ENCODE measurements around the gene NUP188. TPM values are rescaled to one million over a fixed set of nuclear protein-coding genes. Genes with fewer than 3 reads are reported as not detected.

The NUP188 gene
- total and polyA plus RNA-seq, 10 of the 15 experiments (the other 5 are each of a cell fraction or from before 2014, with no cell fraction given) = 1.4 to 73.7 (median 48.9) TPM

GRCh38 chr9:129027224-129027684 is 79.8 kb downstream of the NUP188 start:
- RAD21 ChIA-PET (ENCODE audit: unreplicated experiment) = no interaction called here
- Histone ChIP-seq H3K9ac (ENCODE audit: control insufficient read depth, insufficient read depth, low read length) (peak overlapping the region; percentile 78; the same call in 1 of the 2 replicates), H3K27ac (ENCODE audit: control insufficient read depth, insufficient read depth) (peak overlapping the region; percentile 74), H4K20me1 (ENCODE audit: control insufficient read depth, insufficient read depth) (no peaks in the 10 kb centered on the region), H3K9me3 (replicated peaks; ENCODE audit: control insufficient read depth, insufficient read depth, low read length) (no peaks in the 10 kb centered on the region), H3K4me1 (ENCODE audit: control insufficient read depth, insufficient read depth, low read length) (peaks cover 8% of the 10 kb centered on the region), H2AFZ (ENCODE audit: control insufficient read depth, low read depth, low read length) (peak overlapping the region; percentile 45), H3K79me2 (ENCODE audit: control insufficient read depth, insufficient read depth, low read length) (peaks cover 13% of the 10 kb centered on the region), H3K4me2 (ENCODE audit: control insufficient read depth, insufficient read depth) (peak overlapping the region; percentile 100), H3K27me3 (replicated peaks in 1 of 2; ENCODE audit: control insufficient read depth in 2 of 2, insufficient read depth in 2 of 2, low read length in 1 of 2) (no peaks in the 10 kb centered on the region), H3K36me3 (ENCODE audit: control insufficient read depth in 2 of 2, insufficient read depth in 2 of 2, low read length in 1 of 2) (no peaks in the 10 kb centered on the region), H3K4me3 (peak overlapping the region; percentile 78)
- intact Hi-C loops (cut with micrococcal nuclease; ENCODE audit: unreplicated experiment) = no loop called here
- POLR2A ChIA-PET = interaction anchor here (1.4 kb wide), 1 partner anchor 9 kb away, joined by 8 read pairs; the partner anchor contains the start of gene MIGA2
- TF ChIP-seq NR2F1 (conservative IDR thresholded peaks at IDR 0.05) (peak; percentile 55; the same call in 1 of the 2 replicates), GATAD2B (conservative IDR thresholded peaks at IDR 0.05; ENCODE audit: low read depth) (no peak)
- CTCF ChIA-PET = no interaction called here
- no peak for FAIRE-seq
- no peak for DNase-seq (ENCODE audit: low read depth, low spot score)
- SMC1A ChIA-PET (ENCODE audit: uncharacterized antibody, unreplicated experiment) = no interaction called here
- BruUV-seq (replicated peaks) = no TSS peak
- WGBS (ENCODE audit: insufficient coverage, insufficient replicate concordance, low lambda C conversion rate, missing lambda C conversion rate) = 27% methylated on average over 9 of the region's 9 CpGs
- ATAC-seq = peak; percentile 4
- in situ Hi-C loops (cut with MboI) = no loop called here

GRCh38 chr9:129027685-129028191 is 80.2 kb downstream of the NUP188 start:
- Histone ChIP-seq H3K4me1 (ENCODE audit: control insufficient read depth, insufficient read depth, low read length) (peaks cover 8% of the 10 kb centered on the region), H2AFZ (ENCODE audit: control insufficient read depth, low read depth, low read length) (peak overlapping the region; percentile 45), H3K27me3 (replicated peaks in 1 of 2; ENCODE audit: control insufficient read depth in 2 of 2, insufficient read depth in 2 of 2, low read length in 1 of 2) (no peaks in the 10 kb centered on the region), H3K36me3 (ENCODE audit: control insufficient read depth in 2 of 2, insufficient read depth in 2 of 2, low read length in 1 of 2) (no peaks in the 10 kb centered on the region), H3K4me3 (peak overlapping the region; percentile 78), H3K27ac (ENCODE audit: control insufficient read depth, insufficient read depth) (peak overlapping the region; percentile 74), H3K9ac (ENCODE audit: control insufficient read depth, insufficient read depth, low read length) (peak overlapping the region; percentile 78; the same call in 1 of the 2 replicates), H4K20me1 (ENCODE audit: control insufficient read depth, insufficient read depth) (no peaks in the 10 kb centered on the region), H3K79me2 (ENCODE audit: control insufficient read depth, insufficient read depth, low read length) (peaks cover 13% of the 10 kb centered on the region), H3K4me2 (ENCODE audit: control insufficient read depth, insufficient read depth) (peak overlapping the region; percentile 100), H3K9me3 (replicated peaks; ENCODE audit: control insufficient read depth, insufficient read depth, low read length) (no peaks in the 10 kb centered on the region)
- ATAC-seq (peak; percentile 61), FAIRE-seq (no peak), DNase-seq (ENCODE audit: low read depth, low spot score) (no peak)
- ChIA-PET RAD21 (ENCODE audit: unreplicated experiment) (interaction anchor here (0.6 to 1.0 kb wide), 8 partner anchors 8 to 712 kb away, joined by 3 to 6 read pairs (median 4); partner anchors contain the start of gene SPOUT1), CTCF (interaction anchor here (0.6 to 1.5 kb wide), 5 partner anchors 7 to 1034 kb away, joined by 3 to 5 read pairs (median 3); partner anchors contain the start of gene DOLPP1), POLR2A (interaction anchor here (0.6 to 1.7 kb wide), 4 partner anchors 9 to 690 kb away, joined by 3 to 8 read pairs (median 6); partner anchors contain the start of genes DOLPP1, MIGA2 and URM1), SMC1A (ENCODE audit: uncharacterized antibody, unreplicated experiment) (interaction anchor here (1.0 kb wide), 1 partner anchor 112 kb away, joined by 3 read pairs; no protein-coding TSS in a partner anchor)
- no TSS peak for BruUV-seq (replicated peaks)
- in situ Hi-C loops (cut with MboI) = no loop called here
- intact Hi-C loops (cut with micrococcal nuclease; ENCODE audit: unreplicated experiment) = no loop called here
- whole genome bisulfite sequencing (ENCODE audit: insufficient coverage, insufficient replicate concordance, low lambda C conversion rate, missing lambda C conversion rate) = 1% methylated on average over 42 of the region's 47 CpGs
- 0 out of 2 replicates have a peak, but pooled peaks have one; percentile 5 for TF ChIP-seq YY1 (IDR thresholded peaks at IDR 0.05; ENCODE audit: low read depth, low read length)
- TF ChIP-seq IKZF1 (conservative IDR thresholded peaks at IDR 0.05) = peak; percentile 76
- TF ChIP-seq ZNF207 (IDR thresholded peaks at IDR 0.05; ENCODE audit: borderline replicate concordance) = no peak
- TF ChIP-seq, protein P1, sequence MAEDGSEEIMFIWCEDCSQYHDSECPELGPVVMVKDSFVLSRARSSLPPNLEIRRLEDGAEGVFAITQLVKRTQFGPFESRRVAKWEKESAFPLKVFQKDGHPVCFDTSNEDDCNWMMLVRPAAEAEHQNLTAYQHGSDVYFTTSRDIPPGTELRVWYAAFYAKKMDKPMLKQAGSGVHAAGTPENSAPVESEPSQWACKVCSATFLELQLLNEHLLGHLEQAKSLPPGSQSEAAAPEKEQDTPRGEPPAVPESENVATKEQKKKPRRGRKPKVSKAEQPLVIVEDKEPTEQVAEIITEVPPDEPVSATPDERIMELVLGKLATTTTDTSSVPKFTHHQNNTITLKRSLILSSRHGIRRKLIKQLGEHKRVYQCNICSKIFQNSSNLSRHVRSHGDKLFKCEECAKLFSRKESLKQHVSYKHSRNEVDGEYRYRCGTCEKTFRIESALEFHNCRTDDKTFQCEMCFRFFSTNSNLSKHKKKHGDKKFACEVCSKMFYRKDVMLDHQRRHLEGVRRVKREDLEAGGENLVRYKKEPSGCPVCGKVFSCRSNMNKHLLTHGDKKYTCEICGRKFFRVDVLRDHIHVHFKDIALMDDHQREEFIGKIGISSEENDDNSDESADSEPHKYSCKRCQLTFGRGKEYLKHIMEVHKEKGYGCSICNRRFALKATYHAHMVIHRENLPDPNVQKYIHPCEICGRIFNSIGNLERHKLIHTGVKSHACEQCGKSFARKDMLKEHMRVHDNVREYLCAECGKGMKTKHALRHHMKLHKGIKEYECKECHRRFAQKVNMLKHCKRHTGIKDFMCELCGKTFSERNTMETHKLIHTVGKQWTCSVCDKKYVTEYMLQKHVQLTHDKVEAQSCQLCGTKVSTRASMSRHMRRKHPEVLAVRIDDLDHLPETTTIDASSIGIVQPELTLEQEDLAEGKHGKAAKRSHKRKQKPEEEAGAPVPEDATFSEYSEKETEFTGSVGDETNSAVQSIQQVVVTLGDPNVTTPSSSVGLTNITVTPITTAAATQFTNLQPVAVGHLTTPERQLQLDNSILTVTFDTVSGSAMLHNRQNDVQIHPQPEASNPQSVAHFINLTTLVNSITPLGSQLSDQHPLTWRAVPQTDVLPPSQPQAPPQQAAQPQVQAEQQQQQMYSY (CRISPR knock-in tag; IDR thresholded peaks at IDR 0.05) = no peak
- TF ChIP-seq KAT2A (conservative IDR thresholded peaks at IDR 0.05; ENCODE audit: control insufficient read depth, low read depth, low read length) = no peak
- TF ChIP-seq ELK1 (IDR thresholded peaks at IDR 0.05; ENCODE audit: low read depth, low read length) = no peak
- no peak for TF ChIP-seq TARDBP (IDR thresholded peaks at IDR 0.05; ENCODE audit: borderline replicate concordance)
- TF ChIP-seq SPI1 (IDR thresholded peaks at IDR 0.05; ENCODE audit: borderline replicate concordance, insufficient read depth, low read depth, low read length) = no peak
- no peak for TF ChIP-seq CEBPB (IDR thresholded peaks at IDR 0.05; ENCODE audit: borderline replicate concordance in 1 of 2, low read depth in 2 of 2, low read length in 2 of 2)
- TF ChIP-seq POLR2AphosphoS2 (IDR thresholded peaks at IDR 0.05; ENCODE audit: low read depth, low read length) = no peak

Measured in GM12878 (cell line).